Fibroblast of skin of right biceps (primary cell): ENCODE data around the gene FAF2.

Source experiments
- DNase-seq: peaks from one replicate; pipeline ENCODE4 v3.0.0-alpha.2; 2013

The FAF2 gene

GRCh38 chr5:176533894-176534611 is 85.9 kb downstream of the FAF2 start:
- DNase-seq, result no peak

DNA sequence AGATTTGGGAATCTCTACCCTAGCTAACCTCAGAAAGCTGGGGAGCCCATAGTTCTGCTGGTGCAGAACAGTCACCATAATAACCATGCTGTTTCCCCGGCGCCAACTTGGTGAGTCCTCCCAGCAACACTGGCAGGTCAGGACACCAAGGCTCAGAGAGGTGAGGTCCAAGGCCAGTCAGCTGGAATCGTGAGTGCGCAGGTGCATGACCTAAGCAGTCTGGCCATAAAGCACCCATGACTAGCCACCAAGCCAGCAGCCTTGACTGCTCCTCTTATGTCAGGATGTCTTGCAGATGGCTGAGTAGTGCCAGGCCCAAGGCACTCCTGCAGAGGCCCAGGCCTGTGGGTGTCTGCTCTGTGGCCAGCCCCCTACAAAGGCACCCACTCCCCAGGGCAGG is 86.5 kb downstream of the FAF2 start:
- no peak for DNase-seq

- no peak for DNase-seq
These were observed 87.0 kb downstream of the FAF2 start for GRCh38 chr5:176535101-176535663.

GRCh38 chr5:176535664-176536131 is 87.5 kb downstream of the FAF2 start:
- DNase-seq, result no peak

GRCh38 chr5:176536132-176536901 is 88.1 kb downstream of the FAF2 start:
- peak; percentile 87 for DNase-seq

- peak; percentile 98 for DNase-seq
These were observed 88.8 kb downstream of the FAF2 start, which contains the start of gene RNF44 for GRCh38 chr5:176536902-176537553. RNF44 (minus strand) TSS chr5:176537402; CDS start chr5:176532472, 4,930 bp downstream.

GRCh38 chr5:176537554-176538229 is 89.5 kb downstream of the FAF2 start:
- DNase-seq, result peak; percentile 99

- no peak for DNase-seq
These were observed 90.2 kb downstream of the FAF2 start for GRCh38 chr5:176538230-176538988.

DNA sequence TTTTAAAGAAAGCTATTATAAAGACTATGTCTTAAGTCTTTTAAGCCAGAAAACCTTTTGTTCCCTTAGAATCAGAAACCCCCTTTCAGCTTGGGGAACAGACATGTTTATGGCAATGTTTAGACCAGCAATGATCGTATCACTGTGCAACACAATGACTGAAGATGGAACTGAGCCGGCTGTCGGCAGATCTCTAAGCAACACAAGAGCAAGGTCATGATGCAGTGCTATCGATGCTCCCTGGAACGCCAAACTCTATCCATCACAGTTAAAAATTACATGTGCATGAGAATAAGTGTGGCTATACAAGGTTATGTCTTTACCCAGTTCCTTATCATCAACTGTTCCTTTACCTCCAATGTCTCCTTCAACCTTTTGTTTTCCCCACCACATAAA is 90.8 kb downstream of the FAF2 start:
- no peak for DNase-seq

- DNase-seq, result no peak
These were observed 92.3 kb downstream of the FAF2 start for GRCh38 chr5:176540476-176540899.

GRCh38 chr5:176540956-176541337 is 92.8 kb downstream of the FAF2 start:
- DNase-seq, result no peak

- no peak for DNase-seq
These were observed 93.4 kb downstream of the FAF2 start for GRCh38 chr5:176541338-176542134.

GRCh38 chr5:176542135-176542595 is 94.0 kb downstream of the FAF2 start:
- DNase-seq, result no peak

GRCh38 chr5:176542596-176543427 is 94.6 kb downstream of the FAF2 start:
- peak; percentile 42 for DNase-seq

DNA sequence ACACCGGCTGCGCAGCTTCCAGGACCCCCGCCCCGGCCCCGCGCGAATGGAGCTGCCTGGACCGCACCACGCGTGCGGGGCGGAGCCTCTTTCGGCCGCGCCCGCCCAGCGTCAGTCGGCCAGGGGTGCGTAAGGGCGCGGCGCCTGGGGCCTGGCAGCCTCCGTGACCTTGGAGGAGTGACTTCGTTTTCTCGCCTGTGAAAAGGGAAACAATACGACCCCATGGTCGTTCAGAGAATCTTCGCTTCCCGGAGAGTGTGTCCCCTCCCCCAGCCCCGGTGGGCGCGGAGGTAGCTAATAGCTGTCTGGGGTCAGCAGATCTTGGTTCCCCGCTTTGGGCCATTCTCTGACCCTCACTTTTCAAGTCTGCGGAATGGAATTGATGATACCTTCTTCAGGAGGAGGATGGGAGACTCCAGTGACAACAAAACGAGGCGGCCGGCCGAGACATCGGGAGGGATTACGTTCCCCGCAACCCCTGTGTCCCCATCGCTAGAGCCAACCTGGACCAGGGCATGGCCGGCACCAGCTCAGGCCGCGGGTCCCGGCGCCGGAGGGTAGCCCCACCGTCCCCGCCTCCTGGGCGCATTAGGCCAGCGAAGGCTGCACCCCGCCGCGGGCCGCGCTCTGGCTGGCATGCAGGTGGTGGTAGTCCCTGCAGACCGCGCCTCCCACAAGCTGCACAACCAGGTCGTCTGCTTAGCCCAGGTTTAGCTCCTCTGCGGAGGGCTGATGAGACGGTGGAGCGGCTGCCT is 95.4 kb downstream of the FAF2 start:
- DNase-seq, result peak; percentile 34

DNA sequence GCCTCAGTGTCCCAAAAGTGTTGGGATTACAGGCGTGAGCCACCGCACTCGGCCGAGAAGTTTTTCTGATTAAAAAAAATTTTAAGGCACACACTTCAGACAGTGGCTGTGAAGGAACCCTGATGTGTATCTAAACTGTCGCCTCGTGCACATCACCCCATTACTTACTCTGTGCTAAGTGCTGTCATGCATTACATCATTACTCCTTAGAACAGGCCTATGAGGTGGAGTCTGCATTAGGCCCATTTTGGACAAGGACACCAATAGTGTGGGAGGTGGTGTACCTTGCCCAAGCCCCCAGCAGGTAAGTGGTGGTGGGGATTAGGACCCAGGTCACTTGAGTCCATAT is 97.2 kb downstream of the FAF2 start:
- no peak for DNase-seq

GRCh38 chr5:176545737-176546509 is 97.7 kb downstream of the FAF2 start:
- no peak for DNase-seq

- DNase-seq, result no peak
These were observed 99.6 kb downstream of the FAF2 start for GRCh38 chr5:176547802-176548201.
